GM18498 (cell line): ENCODE results near the gene GPC4.
"Not testable (repeated sequence)": the region's sequence is repeated elsewhere in the genome, so short reads cannot be mapped to it uniquely, and the experiment has no call there.

Experiments
- ATAC-seq: cut with Tn5 transposase; IDR thresholded peaks from one replicate; pipeline ENCODE4 v1.9.1; 2021; ENCODE audit warnings: mild to moderate bottlenecking, moderate library complexity; ENCODE audit not compliant: unreplicated experiment

Gene GPC4

GRCh38 chrX:133370696-133371275 is 44.5 kb downstream of the GPC4 start:
- ATAC-seq = no peak

- no peak for ATAC-seq
Measured at GRCh38 chrX:133369065-133369464, 46.2 kb downstream of the GPC4 start.

DNA sequence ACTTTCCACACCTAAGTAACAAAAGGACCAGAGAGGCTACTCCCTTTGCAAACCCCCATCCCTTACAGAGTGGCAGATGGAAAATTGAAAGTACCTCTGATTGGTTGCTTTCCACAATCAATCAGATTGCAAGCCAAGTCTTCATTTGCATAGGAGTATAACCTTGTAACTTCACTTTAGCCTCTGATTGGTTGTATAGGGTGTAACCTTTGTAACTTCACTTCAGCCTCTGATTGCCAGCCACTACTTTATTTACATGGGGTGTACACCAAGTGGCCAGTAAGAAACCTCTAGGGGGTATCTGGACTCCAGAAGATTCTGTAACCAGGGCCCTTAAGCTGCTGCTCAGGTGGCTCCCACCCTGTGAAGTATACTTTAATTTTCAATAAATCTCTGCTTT is 48.6 kb downstream of the GPC4 start:
- ATAC-seq = no peak

GRCh38 chrX:133365871-133366611 is 49.2 kb downstream of the GPC4 start:
- ATAC-seq = no peak

DNA sequence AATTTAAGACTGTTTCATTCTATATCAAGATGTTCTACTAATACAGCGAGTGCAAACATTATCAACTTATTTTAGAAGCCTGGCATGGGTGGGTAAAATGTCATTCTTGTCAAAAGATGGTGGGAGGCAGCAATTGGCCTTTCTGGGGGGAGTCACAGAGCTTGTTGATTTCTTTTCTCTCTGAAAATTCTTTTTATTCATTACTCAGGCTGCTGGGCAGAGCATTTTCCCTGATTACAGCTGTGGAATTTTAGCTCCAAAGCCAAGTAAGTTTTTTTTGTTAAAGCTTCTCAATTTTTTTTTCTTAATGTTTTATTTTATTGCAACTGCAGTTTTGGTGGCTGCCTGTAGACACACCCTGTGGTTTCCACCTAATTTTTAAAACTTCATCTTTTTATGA is 50.4 kb downstream of the GPC4 start:
- ATAC-seq = no peak

- no peak for ATAC-seq
Measured at GRCh38 chrX:133364196-133364595, 51.1 kb downstream of the GPC4 start.

GRCh38 chrX:133362538-133362937 is 52.8 kb downstream of the GPC4 start:
- no peak for ATAC-seq

DNA sequence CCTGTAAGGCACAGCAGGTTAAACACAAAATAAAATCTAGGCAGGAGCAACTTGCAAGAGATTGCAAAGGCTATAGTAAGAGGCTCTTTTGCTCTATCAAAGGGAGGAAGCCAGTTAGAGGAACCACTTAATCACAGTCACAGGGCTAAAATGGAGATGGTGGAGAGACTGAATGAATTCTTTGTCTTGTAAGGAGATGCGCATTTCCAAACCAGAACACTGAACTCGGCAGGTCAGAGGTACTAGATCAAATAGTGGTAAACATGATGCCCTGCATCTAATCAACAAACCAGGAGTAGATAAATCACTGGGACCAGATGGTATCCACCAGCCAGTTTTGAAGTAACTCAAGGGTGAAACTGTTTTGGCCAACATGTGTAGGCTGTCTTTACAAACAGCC is 55.8 kb downstream of the GPC4 start:
- no peak for ATAC-seq

- no peak for ATAC-seq
Measured at GRCh38 chrX:133353233-133353632, 62.1 kb downstream of the GPC4 start.

DNA sequence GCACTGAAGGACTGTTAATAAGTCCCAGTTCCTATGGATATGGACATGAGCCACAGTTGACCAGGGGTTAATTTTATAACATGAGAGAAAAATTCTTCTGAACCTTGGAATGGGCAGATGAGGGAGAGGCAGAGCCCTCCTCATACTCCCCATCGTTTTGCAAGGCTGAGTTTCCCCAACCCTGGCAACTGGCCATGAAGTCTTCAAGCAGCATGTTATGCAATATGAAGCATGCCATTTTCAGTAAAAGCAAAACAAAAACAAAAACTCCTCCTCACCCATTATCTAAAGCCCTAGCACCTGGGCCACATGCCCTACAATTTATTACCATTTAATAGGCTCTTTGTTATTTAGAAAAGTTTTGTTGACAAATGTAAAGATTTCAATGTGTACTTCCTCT is 64.5 kb downstream of the GPC4 start:
- ATAC-seq = no peak

DNA sequence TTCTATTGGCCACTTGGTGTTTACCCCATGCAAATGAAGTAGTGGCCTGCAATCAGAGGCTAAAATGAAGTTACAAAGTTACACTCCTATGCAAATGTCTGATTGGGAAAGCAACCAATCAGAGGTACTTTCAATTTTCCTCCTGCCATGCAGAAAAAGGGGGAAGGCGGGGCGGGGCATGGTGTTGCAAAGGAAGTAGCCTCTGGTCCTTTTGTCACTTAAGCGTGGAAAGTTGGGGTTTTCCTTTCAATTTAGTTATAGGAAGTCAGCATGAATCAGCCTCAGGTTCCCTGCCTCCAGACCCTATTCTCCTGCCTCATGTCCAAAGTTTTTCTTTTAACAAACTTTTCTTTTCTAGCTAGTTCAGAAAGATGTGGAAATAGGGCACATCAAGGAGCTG is 69.3 kb downstream of the GPC4 start:
- no peak for ATAC-seq

GRCh38 chrX:133339566-133339965 is 75.7 kb downstream of the GPC4 start:
- no peak for ATAC-seq

DNA sequence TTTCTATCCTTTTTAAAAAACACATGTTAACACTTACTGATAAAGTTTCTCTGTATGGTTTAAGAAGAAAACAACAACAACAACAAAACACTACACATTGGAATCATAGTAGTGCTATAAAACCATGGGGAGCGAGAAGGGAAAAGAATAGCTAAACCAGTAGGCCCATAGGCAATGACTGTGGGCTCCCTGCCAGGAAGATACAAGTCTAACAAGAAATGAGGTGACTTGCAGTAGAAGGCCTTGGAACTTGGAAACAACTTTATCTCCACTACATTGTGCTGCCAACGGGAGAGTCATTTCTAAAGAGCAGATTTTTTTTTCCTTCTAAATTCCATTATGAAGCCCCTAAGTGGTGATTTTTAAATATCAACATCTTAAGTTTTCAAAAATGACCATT is 78.0 kb downstream of the GPC4 start:
- ATAC-seq = no peak

GRCh38 chrX:133335027-133335426 is 80.3 kb downstream of the GPC4 start:
- no peak for ATAC-seq

DNA sequence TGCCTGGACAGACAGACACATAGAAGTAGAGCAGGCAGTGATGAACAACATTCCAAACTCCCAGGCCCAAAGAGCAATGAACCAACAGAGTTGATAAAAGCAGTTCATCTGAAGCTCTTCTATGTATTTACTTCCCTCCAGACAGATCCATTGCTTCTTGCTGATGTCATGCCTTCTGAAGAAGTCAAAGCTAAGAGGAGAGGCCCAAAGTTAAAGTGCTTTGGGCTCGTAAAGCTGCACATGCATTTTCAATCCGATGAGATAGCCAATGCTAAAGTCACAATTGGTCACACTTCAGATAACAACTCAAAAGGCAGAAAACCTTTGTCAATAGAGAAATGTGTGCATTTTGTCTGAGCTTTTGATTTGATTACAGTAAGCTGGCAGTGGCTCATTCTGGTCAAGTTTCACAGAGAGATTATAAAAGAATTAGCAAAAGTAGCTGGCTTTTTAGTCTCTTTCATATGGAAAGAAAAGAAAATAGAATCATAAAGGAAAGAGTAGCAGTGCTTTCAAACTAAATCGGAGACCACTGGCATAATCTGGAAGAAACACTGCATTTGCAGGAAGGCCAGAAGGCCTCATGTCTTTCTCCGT is 82.0 kb downstream of the GPC4 start:
- ATAC-seq = no peak

DNA sequence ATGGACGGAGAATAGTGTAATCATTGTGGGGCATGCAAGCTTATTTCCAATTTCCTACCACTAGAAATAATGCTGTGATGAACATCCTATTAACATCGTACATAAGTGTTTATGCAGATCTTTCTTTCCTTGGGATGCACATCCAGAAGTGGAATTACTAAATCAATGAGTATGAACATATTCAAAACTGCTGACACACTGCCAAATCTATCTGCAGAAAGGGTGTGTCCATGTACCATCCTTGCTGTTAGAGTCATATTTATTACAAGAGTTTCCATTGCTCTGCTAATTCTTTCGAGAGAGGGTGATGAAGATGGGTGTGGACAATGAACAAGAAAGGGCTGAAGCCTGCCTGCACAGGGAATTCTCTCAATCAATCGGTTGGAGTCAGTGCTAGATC is 82.6 kb downstream of the GPC4 start:
- ATAC-seq = no peak

DNA sequence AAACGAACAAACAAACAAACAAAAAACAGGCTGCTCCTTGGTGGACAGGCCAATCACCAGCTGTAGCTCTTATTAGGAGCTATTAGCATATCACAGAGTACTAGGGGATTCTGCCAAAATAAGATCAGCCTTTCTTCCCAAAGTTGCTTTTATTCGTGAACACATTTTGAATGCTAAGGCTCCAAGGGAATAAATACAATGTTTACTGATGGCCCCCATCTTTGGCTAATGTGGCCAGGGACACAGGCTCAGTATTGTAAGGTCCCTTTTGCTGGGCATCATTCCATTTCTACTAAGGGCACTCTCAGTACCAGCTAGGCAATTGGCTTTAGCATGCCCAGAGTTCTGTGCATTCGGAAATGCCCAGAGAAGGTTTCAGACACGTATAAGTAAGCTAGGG is 84.3 kb downstream of the GPC4 start:
- ATAC-seq = no peak

DNA sequence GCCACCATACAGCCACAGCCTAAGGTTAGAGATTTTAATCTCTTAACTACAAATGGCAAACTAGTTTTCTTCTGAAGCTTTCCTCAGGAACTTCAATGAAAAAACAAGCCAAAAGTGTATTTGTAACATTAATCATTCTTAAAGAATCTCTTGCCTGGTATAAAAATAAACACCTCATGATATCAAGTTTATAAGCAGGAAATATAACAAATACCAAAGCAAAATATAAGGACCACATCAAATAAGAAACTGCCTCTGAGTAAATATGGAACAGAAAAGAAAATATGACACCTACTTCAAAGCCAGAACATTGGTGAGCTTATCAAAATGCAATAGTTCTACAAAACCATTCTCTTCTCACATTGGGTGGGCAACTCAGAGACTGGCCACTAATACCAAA is 89.9 kb downstream of the GPC4 start:
- no peak for ATAC-seq

GRCh38 chrX:133323431-133323830 is 91.9 kb downstream of the GPC4 start:
- peak; percentile 58 for ATAC-seq

- not testable (repeated sequence) for ATAC-seq
Measured at GRCh38 chrX:133322269-133322668, 93.0 kb downstream of the GPC4 start.

- no peak for ATAC-seq
Measured at GRCh38 chrX:133321451-133321850, 93.8 kb downstream of the GPC4 start.

- no peak for ATAC-seq
Measured at GRCh38 chrX:133314281-133314680, 101.0 kb downstream of the GPC4 start.
